Type B pancreatic cell (in vitro differentiated cells): ENCODE results near the gene AATK. TPM values are rescaled to one million over a fixed set of nuclear protein-coding genes. Genes with fewer than 3 reads are reported as not detected.
"Not testable (repeated sequence)": the region's sequence is repeated elsewhere in the genome, so short reads cannot be mapped to it uniquely, and the experiment has no call there.

ENCODE experiments used
- DNase-seq: peaks from one replicate; pipeline ENCODE4 v3.0.0; 2021; ENCODE audit warnings: mixed read lengths; ENCODE audit not compliant: unreplicated experiment; ENCODE audit errors: extremely low spot score
- H3K27ac Mint-ChIP-seq: 2 replicates; pipeline ENCODE4 v1.8.0; 2021; ENCODE audit warnings: mild to moderate bottlenecking, mixed read lengths
- H3K27me3 Mint-ChIP-seq: 2 replicates; pipeline ENCODE4 v1.8.0; 2021; ENCODE audit warnings: mixed read lengths
- H3K36me3 Mint-ChIP-seq: 2 replicates; pipeline ENCODE4 v1.8.0; 2021; ENCODE audit warnings: mixed read lengths
- H3K4me1 Mint-ChIP-seq: one replicate; pipeline ENCODE4 v1.8.0; 2021; ENCODE audit warnings: mixed read lengths; ENCODE audit not compliant: unreplicated experiment
- H3K4me3 Mint-ChIP-seq: 2 replicates; pipeline ENCODE4 v1.8.0; 2021; ENCODE audit warnings: mild to moderate bottlenecking, mixed read lengths
- H3K9me3 Mint-ChIP-seq: 2 replicates; pipeline ENCODE4 v1.8.0; 2021; ENCODE audit warnings: mixed read lengths
- CTCF ChIP-seq: fragments of 200-600 bp; sonication (generic); conservative IDR thresholded peaks from 2 replicates; pipeline ENCODE4 v1.5.0; 2021; ENCODE audit warnings: antibody characterized with exemption, mild to moderate bottlenecking
- total RNA-seq: library from RNA; stranded (reverse); gene quantifications from 2 replicates; pipeline ENCODE4 v1.2.1, GENCODE V29; 2021; ENCODE audit warnings: low replicate concordance

The AATK gene
- total RNA-seq, 1 donor from 2014 or later: 6.4 TPM

DNA sequence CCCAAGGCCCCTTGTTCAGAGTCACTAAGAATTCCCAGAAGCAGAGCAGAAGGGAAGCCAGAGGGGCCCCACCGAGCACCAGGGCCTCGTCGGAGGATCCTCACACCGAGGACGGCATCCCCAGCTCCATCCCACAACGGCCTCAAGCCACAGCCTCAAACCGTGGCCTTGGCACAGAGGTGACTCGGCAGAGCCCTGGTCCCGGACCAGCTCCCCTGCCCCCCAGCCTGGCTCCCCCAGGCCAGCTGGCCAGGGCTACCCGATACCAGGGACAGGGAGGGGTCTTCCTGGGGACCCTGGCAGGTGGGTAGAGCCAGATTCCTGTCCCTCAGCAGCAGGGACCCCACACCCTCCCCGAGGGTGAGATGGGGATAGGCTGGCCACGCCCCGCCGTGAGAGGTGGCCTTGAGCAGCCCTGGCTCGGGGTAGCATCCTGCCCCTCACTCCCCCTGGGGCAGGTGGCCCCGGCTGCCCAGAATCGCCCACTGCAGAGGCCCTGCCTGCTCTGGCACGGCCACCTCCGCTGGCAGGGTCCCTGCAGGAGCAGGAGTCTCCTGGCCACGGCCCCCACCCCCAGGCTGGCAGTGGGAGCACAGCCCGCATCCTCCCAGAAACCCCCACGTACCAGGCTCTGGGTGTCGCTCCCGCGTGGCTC lies 6.3 kb downstream of the AATK start:
- Mint-ChIP-seq H3K36me3 (no peaks in the 10 kb centered on the region), H3K9me3 (no peaks in the 10 kb centered on the region), H3K4me3 (no peak overlapping the region), H3K27me3 (no peaks in the 10 kb centered on the region), H3K27ac (no peak overlapping the region), H3K4me1 (no peaks in the 10 kb centered on the region)
- no peak for DNase-seq
- no peak for TF ChIP-seq CTCF

DNA sequence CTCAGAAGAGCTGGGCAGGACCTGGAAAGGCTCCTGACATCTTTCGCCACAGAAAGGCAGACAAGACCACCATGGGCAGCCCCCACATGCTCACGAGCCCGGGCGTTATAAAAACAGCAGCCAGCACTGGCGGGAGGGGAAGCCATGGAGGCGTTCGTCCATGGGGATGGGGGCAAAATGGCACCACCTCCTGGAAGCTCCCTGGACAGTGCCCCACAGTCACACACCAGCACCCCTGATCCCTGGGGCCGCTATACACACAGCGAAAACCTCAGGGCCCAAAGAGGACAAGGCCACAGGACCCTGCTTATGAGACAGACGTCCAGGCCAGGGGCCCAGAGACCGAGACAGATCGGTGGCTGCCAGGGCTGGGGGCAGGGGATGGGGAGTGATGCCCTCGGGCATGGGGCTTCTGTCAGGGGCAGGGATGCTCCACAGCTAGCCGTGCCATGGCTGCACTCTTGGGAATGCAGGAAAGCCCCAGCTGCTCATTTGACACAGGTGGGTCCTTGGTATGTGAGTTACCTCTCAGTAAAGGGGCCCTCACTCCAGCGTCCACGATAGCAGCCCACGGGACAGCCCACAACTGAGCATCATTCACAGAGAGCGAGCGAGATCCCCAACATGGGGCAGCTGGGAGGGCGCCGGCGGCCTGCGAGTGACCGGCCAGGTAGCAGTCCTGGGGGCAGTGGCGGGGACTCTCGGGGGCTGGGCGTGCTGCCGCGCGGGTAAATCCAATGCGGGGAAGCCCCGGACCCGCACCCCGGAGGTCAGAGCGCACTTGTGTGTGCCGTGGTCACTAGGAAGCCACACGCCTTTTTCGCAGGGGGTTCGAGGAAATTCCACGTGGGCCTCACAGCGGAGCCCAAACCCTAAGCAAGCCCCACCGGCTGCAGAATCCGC lies 7.1 kb downstream of the AATK start:
- H3K4me3 Mint-ChIP-seq: no peak overlapping the region
- no peaks in the 10 kb centered on the region for H3K9me3 Mint-ChIP-seq
- DNase-seq: no peak
- no peaks in the 10 kb centered on the region for H3K36me3 Mint-ChIP-seq
- H3K27me3 Mint-ChIP-seq: no peaks in the 10 kb centered on the region
- H3K27ac Mint-ChIP-seq: no peak overlapping the region
- no peak for TF ChIP-seq CTCF
- H3K4me1 Mint-ChIP-seq: no peaks in the 10 kb centered on the region

- no peak for TF ChIP-seq CTCF
- H3K27me3 Mint-ChIP-seq: no peaks in the 10 kb centered on the region
- no peak overlapping the region for H3K4me3 Mint-ChIP-seq
- no peaks in the 10 kb centered on the region for H3K36me3 Mint-ChIP-seq
- H3K9me3 Mint-ChIP-seq: no peaks in the 10 kb centered on the region
- no peak overlapping the region for H3K27ac Mint-ChIP-seq
- no peak for DNase-seq
- H3K4me1 Mint-ChIP-seq: no peaks in the 10 kb centered on the region
These were observed 8.0 kb downstream of the AATK start for GRCh38 chr17:81157848-81158687.

DNA sequence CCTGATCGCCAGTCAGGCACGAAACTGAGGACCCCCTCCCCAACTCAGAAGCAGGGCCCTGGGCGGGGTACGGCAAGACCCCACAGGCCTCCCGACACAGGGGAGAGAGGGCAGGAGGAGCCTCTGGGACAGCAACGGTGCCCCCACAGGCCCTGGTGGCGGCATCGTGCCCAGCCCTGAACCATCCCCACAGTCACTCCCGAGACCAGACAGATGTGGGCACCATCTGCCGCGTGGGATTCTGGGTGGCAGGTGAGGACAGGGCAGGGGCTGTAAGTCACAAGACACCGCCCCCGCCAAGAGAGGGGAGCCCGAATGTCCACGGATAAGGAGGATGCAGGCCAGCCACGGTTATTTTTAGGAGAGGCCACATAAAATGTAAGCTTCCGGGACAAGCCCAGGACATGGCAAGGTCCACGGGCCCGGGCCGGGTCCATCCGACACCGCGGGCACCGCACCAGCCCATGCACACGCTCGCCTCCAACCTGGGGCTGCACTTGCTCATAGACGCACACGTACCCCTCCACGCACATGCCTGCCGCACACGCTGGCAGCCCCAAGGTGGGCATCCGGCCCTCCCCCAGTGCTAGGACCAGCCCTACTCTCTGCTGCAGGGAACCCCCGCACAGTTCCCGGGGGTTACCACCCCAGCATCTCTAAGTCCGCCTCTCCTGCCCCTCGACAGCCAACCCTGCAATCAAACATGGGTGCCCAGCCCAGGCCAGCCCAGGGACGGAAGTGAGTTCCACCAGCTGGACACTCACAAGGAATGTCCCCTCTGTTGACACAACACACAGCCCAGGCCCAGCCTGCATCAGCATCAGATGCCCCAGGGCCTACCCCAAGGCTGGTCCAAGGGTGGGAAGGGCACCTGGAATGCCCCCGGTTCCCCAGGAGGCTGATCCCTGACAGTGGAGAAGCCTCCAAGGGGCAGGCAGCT lies 8.9 kb downstream of the AATK start:
- no peak for TF ChIP-seq CTCF
- DNase-seq: no peak

GRCh38 chr17:81154961-81155360 lies 11.1 kb downstream of the AATK start:
- no peak overlapping the region for H3K27ac Mint-ChIP-seq
- no peaks in the 10 kb centered on the region for H3K36me3 Mint-ChIP-seq
- H3K4me1 Mint-ChIP-seq: no peaks in the 10 kb centered on the region
- no peaks in the 10 kb centered on the region for H3K9me3 Mint-ChIP-seq
- no peak for DNase-seq
- H3K27me3 Mint-ChIP-seq: no peaks in the 10 kb centered on the region
- H3K4me3 Mint-ChIP-seq: no peak overlapping the region
- TF ChIP-seq CTCF: no peak

More for the DNA sequence above, 8.9 kb downstream of the AATK start:
- H3K36me3 Mint-ChIP-seq: no peaks in the 10 kb centered on the region
- H3K4me1 Mint-ChIP-seq: no peaks in the 10 kb centered on the region
- no peak overlapping the region for H3K4me3 Mint-ChIP-seq
- no peaks in the 10 kb centered on the region for H3K9me3 Mint-ChIP-seq
- no peaks in the 10 kb centered on the region for H3K27me3 Mint-ChIP-seq
- H3K27ac Mint-ChIP-seq: no peak overlapping the region

DNA sequence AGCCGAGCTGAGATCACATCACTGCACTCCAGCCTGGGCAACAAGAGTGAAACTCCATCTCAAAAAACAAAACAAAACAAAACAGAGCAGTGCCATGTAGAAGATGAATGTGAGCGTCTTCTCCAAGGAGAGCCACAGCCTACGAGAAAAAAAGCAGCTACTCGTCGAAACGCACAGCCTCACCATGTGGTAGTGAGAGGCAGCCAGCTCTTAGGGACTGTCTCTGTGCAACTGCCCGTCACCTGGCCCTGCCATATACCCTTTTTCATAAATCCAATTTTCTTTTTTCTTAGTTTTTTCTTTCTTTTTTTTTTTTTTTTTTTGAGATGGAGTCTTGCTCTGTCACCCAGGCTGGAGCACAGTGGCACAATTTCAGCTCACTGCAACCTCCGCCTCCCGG lies 12.0 kb downstream of the AATK start:
- H3K4me1 Mint-ChIP-seq, DNase-seq, H3K9me3 Mint-ChIP-seq, H3K27me3 Mint-ChIP-seq, H3K27ac Mint-ChIP-seq, H3K4me3 Mint-ChIP-seq, H3K36me3 Mint-ChIP-seq: not testable (repeated sequence)
